ENCODE results near the gene REEP6.

The REEP6 gene

DNA sequence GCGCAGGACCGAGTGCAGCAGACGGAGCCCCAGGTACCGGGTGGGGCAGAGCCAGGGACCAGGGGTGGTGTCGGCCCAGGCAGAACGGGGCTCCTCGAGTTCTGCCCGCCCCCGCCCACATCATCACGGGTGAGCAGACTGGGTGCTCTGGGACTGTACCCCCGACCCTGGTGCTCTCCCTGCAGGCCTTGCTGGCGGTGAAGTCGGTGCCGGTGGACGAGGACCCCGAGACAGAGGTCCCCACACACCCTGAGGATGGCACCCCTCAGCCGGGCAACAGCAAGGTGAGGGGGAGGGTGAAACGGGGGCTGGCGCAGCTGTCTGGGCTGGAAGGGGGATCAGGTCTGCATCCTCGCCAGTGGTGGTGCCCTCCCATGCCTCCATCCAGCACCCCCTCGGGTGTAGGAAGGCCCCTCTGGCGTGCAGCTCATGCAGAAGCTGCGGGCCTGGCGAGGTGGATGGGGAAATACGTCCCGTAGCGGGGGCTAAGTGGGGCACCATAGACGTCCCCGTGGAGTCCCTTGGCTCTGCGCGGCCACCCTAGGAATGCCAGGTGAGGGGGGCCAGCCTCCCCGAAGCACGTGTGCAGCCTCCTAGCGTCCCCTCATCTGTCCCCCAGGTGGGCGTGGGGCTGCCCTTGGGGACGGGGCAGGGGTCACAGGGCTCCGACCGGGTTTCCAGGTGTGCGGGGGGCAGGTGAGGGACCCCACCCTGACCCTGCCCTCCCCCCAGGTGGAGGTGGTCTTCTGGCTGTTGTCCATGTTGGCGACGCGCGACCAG lies 34.7 kb upstream of the REEP6 start:
- no peak for DNase-seq (ENCODE audit: low read depth in 1 of 2, low spot score in 1 of 2)

DNA sequence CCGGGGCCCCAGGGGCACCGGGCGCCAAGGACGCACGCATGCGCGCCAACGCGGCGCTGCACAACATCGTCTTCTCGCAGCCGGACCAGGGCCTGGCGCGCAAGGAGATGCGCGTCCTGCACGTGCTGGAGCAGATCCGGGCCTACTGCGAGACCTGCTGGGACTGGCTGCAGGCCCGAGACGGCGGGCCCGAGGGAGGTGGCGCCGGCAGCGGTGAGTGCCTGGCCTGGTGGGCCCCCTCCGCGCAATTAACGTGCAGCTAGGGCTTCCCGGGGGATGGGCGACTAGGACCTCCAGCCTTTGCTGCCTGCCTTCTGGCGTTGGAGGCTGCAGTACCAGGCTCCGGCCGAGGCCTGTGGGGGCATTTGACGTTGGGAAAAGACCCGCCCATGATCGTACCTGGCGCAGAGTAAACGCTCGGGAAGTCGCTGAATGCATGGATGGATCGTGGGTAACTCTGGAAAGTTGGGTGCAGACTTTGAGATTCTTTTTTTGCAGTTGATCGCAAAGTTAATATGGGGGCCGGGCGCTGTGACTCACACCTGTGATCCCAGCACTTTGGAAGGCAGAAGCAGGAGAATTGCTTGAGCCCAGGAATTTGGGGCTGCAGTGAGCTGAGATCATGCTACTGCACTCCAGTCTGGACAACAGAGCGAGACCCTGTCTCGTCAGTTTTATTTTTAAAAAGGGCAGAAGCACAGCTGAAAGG lies 33.8 kb upstream of the REEP6 start:
- DNase-seq (ENCODE audit: low read depth in 1 of 2, low spot score in 1 of 2): no peak

DNA sequence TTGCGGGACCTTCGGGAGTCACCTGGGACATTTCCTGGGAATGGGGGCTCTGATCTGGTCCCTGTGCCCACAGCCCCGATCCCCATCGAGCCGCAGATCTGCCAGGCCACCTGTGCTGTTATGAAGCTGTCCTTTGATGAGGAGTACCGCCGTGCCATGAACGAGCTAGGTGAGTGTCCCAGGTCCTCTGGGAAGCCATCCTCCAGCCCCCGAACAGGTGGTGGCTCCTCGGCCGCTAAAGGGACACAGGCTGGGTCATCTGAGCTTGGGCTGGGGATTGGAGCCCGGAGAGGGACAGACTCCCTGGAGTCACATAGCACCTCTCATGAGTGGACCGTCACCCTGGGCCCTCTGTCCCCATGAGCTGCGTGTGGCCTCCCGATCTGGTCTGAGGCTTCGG lies 33.1 kb upstream of the REEP6 start:
- DNase-seq (ENCODE audit: low read depth in 1 of 2, low spot score in 1 of 2): no peak

DNA sequence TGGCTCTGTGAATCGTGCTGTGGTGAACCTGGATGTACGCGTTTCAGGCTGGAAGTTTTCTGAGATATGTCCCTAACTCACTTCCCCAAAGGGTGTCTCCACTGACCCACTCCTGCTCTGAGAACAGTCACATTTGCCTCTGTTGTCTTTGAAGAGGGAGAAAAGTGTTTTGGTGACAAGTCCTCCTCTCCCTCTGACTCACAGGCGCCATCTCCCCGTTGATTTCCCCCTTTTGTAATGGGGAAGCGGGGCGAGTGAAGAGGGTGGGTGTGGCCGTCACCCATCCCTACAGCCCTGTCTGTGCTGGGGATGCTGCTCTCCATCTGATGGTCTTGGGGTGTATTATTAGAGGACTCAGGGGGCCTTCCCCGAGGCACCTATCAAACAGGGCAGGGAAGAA lies 31.5 kb upstream of the REEP6 start:
- no peak for DNase-seq (ENCODE audit: low read depth in 1 of 2, low spot score in 1 of 2)

DNA sequence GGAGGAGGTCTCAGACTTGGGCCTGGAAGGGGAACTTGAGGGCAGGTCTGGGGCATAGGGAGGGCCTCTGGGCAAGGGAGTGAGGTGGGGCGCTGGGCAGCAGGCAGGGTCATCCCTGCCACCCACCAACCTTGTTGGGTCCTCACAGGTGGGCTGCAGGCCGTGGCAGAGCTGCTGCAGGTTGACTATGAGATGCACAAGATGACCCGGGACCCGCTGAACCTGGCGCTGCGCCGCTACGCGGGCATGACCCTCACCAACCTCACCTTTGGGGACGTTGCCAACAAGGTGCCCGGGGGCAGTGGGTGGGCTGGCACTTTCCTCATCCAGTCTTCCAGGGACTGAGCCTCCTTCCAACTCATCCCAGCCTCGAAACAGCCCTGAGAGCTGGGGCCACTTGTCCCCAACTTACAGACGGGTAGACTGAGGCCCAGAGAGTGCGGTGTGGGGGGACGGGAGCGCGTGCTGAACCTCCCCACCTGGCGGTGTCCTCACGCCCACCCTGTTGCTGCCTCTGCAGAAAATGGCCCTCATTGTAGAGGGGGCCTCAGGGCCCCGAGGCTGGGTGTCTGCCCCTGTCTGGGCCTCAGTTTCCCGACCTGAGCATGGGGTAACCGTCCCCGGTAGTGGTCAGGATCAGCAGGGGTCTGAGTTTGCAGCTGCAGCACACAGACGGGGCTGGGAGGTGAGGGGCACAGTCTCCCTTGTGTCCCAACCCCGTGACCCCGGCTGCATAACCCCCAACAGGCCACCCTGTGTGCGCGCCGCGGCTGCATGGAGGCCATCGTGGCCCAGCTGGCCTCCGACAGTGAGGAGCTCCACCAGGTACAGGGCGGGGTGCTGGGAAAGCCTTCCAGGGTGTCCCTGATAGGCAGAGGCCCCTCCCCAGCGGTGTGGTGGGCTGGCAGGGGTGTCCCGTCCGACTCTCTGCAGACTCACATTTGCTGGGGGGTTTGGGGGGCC lies 30.7 kb upstream of the REEP6 start:
- DNase-seq (ENCODE audit: low read depth in 1 of 2, low spot score in 1 of 2): no peak

DNA sequence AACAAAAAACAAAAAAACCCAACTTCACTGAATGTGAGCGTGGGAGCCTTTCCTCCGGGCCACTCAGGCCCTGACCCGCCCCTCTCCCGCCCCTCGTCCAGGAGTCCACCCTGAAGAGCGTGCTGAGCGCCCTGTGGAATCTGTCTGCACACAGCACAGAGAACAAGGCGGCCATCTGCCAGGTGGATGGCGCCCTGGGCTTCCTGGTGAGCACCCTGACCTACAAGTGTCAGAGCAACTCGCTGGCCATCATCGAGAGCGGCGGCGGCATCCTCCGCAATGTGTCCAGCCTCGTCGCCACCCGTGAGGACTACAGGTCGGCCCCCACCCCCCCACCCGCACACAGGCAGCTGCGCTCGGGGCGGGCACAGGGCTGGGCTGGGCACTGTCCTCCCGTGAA lies 29.1 kb upstream of the REEP6 start:
- no peak for DNase-seq (ENCODE audit: low read depth in 1 of 2, low spot score in 1 of 2)

DNA sequence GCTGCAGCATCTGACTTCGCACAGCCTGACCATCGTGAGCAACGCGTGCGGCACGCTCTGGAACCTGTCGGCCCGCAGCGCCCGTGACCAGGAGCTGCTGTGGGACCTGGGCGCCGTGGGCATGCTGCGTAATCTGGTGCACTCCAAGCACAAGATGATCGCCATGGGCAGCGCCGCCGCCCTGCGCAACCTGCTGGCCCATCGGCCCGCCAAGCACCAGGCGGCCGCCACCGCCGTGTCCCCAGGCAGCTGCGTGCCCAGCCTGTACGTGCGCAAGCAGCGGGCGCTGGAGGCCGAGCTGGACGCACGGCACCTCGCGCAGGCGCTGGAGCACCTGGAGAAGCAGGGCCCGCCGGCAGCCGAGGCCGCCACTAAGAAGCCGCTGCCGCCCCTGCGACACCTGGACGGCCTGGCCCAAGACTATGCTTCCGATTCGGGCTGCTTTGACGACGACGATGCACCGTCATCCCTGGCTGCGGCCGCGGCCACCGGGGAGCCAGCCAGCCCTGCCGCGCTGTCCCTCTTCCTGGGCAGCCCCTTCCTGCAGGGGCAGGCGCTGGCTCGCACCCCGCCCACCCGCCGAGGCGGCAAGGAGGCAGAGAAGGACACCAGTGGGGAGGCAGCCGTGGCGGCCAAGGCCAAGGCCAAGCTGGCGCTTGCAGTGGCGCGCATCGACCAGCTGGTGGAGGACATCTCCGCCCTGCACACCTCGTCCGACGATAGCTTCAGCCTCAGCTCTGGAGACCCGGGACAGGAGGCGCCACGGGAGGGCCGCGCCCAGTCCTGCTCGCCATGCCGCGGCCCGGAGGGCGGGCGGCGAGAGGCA lies 25.6 kb upstream of the REEP6 start:
- no peak for DNase-seq (ENCODE audit: low read depth in 1 of 2, low spot score in 1 of 2)

DNA sequence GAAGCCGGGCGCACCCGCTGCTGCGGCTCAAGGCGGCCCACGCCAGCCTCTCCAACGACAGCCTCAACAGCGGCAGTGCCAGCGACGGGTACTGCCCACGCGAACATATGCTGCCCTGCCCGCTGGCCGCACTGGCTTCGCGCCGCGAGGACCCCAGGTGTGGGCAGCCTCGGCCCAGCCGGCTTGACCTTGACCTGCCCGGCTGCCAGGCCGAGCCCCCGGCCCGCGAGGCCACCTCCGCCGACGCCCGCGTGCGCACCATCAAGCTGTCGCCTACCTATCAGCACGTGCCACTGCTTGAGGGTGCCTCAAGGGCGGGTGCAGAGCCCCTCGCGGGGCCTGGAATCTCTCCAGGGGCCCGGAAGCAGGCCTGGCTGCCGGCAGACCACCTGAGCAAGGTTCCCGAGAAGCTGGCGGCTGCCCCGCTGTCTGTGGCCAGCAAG lies 24.9 kb upstream of the REEP6 start:
- no peak for DNase-seq (ENCODE audit: low read depth in 1 of 2, low spot score in 1 of 2)

DNA sequence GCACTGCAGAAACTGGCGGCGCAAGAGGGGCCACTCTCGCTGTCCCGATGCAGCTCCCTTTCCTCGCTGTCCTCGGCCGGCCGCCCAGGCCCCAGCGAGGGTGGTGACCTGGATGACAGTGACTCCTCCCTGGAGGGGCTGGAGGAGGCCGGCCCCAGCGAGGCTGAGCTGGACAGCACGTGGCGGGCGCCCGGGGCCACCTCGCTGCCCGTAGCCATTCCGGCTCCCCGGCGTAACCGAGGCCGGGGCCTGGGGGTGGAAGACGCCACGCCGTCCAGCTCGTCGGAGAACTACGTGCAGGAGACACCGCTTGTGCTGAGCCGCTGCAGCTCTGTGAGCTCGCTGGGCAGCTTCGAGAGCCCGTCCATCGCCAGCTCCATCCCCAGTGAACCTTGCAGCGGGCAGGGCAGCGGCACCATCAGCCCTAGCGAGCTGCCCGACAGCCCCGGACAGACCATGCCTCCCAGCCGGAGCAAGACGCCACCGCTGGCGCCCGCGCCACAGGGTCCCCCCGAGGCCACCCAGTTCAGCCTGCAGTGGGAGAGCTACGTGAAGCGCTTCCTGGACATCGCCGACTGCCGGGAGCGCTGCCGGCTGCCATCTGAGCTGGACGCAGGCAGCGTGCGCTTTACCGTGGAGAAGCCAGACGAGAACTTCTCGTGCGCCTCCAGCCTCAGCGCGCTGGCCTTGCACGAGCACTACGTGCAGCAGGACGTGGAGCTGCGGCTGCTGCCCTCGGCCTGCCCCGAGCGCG lies 24.3 kb upstream of the REEP6 start:
- no peak for DNase-seq (ENCODE audit: low read depth in 1 of 2, low spot score in 1 of 2)

DNA sequence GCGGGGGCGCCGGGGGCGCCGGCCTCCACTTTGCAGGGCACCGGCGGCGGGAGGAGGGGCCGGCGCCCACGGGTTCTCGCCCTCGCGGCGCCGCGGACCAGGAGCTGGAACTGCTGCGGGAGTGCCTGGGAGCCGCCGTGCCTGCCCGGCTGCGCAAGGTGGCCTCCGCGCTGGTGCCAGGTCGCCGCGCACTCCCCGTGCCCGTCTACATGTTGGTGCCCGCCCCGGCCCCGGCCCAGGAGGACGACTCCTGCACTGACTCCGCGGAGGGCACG lies 23.8 kb upstream of the REEP6 start:
- DNase-seq (ENCODE audit: low read depth in 1 of 2, low spot score in 1 of 2): no peak

DNA sequence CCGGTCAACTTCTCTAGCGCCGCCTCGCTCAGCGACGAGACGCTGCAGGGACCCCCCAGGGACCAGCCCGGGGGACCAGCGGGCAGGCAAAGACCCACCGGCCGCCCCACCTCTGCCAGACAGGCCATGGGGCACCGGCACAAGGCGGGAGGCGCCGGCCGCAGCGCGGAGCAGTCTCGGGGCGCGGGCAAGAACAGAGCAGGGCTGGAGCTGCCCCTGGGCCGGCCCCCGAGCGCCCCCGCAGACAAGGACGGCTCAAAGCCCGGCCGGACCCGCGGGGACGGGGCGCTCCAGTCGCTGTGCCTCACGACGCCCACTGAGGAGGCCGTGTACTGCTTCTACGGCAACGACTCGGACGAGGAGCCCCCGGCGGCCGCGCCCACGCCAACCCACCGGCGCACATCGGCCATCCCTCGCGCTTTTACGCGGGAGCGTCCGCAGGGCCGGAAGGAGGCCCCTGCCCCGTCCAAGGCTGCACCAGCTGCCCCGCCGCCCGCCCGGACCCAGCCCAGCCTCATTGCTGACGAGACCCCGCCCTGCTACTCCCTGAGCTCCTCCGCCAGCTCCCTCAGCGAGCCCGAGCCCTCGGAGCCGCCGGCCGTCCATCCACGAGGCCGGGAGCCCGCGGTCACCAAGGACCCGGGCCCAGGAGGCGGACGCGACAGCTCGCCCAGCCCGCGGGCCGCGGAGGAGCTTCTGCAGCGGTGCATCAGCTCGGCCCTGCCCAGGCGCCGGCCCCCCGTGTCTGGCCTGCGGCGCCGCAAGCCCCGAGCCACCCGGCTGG lies 23.3 kb upstream of the REEP6 start:
- no peak for DNase-seq (ENCODE audit: low read depth in 1 of 2, low spot score in 1 of 2)

DNA sequence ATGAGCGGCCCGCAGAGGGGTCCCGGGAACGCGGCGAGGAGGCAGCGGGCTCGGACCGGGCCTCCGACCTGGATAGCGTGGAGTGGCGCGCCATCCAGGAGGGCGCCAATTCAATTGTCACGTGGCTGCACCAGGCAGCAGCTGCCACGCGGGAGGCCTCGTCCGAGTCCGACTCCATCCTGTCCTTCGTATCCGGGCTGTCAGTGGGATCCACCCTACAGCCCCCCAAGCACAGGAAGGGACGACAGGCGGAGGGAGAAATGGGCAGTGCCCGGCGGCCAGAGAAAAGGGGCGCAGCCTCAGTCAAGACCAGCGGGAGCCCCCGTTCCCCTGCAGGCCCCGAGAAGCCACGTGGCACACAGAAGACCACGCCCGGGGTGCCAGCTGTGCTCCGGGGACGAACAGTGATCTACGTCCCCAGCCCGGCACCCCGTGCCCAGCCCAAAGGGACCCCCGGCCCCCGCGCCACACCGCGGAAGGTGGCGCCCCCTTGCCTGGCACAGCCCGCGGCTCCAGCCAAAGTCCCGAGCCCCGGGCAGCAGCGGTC lies 22.6 kb upstream of the REEP6 start:
- DNase-seq (ENCODE audit: low read depth in 1 of 2, low spot score in 1 of 2): no peak

DNA sequence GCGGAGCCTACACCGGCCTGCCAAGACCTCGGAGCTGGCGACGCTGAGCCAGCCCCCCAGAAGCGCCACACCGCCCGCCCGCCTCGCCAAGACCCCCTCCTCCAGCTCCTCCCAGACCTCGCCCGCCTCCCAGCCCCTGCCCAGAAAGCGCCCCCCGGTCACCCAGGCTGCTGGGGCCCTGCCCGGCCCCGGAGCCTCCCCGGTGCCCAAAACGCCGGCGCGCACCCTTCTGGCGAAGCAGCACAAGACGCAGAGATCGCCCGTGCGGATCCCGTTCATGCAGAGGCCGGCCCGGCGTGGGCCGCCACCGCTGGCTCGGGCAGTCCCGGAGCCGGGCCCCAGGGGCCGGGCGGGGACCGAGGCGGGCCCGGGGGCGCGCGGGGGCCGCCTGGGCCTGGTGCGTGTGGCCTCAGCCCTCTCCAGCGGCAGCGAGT lies 22.1 kb upstream of the REEP6 start:
- no peak for DNase-seq (ENCODE audit: low read depth in 1 of 2, low spot score in 1 of 2)

DNA sequence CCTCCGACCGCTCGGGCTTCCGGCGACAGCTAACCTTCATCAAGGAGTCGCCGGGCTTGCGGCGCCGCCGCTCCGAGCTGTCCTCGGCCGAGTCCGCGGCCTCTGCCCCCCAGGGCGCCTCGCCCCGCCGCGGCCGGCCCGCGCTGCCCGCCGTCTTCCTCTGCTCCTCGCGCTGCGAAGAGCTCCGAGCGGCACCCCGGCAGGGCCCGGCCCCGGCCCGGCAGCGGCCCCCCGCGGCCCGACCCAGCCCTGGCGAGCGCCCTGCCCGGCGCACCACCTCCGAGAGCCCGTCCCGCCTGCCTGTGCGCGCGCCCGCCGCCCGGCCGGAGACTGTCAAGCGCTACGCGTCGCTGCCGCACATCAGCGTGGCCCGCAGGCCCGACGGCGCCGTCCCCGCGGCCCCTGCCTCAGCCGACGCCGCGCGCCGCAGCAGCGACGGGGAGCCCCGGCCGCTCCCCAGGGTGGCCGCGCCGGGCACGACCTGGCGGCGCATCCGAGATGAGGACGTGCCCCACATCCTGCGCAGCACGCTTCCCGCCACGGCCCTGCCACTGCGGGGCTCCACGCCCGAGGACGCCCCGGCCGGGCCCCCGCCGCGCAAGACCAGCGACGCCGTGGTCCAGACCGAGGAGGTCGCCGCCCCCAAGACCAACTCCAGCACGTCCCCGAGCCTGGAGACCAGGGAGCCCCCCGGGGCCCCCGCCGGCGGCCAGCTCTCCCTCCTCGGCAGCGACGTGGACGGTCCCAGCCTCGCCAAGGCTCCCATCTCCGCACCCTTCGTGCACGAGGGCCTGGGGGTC lies 21.5 kb upstream of the REEP6 start:
- no peak for DNase-seq (ENCODE audit: low read depth in 1 of 2, low spot score in 1 of 2)

DNA sequence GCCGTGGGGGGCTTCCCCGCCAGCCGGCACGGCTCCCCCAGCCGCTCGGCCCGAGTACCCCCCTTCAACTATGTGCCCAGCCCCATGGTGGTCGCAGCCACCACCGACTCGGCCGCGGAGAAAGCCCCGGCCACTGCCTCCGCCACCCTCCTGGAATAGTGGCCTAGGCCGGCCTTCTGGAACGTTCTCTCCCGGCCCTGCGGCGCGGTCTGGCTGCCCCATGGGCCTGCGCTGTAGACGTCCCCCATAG lies 21.0 kb upstream of the REEP6 start:
- no peak for DNase-seq (ENCODE audit: low read depth in 1 of 2, low spot score in 1 of 2)

DNA sequence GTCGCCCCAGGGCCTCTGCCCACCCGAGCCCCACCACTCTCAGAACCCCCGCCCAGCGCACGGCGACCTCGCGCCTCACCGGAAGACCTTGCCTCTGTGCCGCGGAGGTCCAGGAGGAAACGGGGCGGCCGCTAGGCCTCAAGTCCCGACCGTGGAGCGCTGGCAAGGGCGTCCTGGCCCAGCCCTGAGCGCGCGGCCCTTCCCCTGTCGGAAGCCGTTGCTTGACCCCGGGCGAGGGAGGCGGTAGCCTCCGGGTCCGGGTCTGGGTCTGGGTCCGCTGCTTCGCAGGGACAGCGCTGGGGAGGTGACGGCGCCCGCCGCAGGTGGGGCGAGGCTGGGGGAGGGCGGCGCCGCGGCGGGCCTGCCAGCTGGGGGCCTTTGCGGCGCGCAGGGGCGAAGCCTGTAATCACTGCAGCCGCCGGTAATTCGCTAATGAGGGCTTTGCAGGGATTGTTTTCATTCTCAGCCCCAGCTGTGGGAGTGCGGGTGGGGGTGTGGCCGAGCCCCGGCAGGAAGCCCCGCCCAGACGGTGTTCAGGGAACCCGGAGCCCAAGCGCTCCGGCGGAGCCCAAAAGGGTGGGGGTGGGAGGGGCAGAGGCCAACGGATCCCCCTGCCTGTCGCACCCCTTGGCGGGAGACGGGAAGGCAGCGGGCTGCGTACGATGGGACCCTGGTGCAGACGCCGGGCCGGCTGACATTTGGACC lies 20.5 kb upstream of the REEP6 start:
- DNase-seq (ENCODE audit: low read depth in 1 of 2, low spot score in 1 of 2): peak; percentile 52 to 59

DNA sequence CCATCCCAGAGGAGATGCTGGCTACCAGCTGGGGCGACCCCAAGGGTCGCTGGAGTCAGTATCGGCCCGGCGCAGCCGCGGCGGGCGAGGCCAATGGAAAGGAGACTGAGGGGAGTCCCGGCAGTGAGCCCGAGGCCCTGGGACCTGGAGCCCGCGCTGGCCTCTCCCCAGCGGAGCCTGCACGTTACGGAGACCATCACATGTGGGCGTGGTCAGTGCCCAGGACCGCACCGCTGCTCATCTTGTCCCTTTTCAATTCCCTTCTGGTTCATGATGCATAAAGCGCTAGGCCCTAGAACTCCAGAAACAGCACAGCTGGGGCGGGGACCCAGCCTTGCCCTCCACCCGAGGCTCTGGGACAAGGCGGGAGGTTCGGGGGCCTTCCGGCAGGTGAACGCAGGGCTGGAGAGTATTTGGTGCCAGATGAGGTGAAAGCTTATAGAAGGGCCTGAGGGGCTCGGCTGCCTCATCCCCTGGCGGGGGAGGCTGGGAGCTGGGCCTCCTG lies 19.9 kb upstream of the REEP6 start:
- DNase-seq (ENCODE audit: low read depth in 1 of 2, low spot score in 1 of 2): no peak
